ENCODE measurements around the gene CYP3A4. TPM values are rescaled to one million over a fixed set of nuclear protein-coding genes. Genes with fewer than 3 reads are reported as not detected.
"Not testable (repeated sequence)": the region's sequence is repeated elsewhere in the genome, so short reads cannot be mapped to it uniquely, and the experiment has no call there.

CYP3A4 gene
- total and polyA plus RNA-seq, 4 donors, result 12.9 TPM; not detected in 3

GRCh38 chr7:99769494-99769893 lies 14.5 kb downstream of the CYP3A4 start:
- H3K4me1 ChIP-seq (ENCODE audit: control insufficient read depth in 1 of 2, insufficient read depth in 2 of 2, low read length in 2 of 2); H3K4me3 ChIP-seq (ENCODE audit: low read length in 2 of 2); ATAC-seq (ENCODE audit: low FRiP score); H3K9me3 ChIP-seq (ENCODE audit: control insufficient read depth, low read length); H3K27ac ChIP-seq (ENCODE audit: low read depth in 1 of 2, low read length in 2 of 2); intact Hi-C loops (cut with DNase I); H3K36me3 ChIP-seq (ENCODE audit: control insufficient read depth in 1 of 2, insufficient read depth in 2 of 2, low read length in 1 of 2); H3K27me3 ChIP-seq (ENCODE audit: control insufficient read depth in 1 of 2, insufficient read depth in 2 of 2, low read length in 1 of 2); DNase-seq: not testable (repeated sequence)
- 81 to 84% methylated on average over 3 of the region's 3 CpGs for WGBS, 2 donors

- intact Hi-C loops (cut with DNase I), result no loop called here
- H3K9me3 ChIP-seq (ENCODE audit: control insufficient read depth, low read length), result peaks cover 3% of the 10 kb centered on the region
- ATAC-seq (ENCODE audit: low FRiP score) (no peak), DNase-seq (no peak)
- no peak overlapping the region for H3K27ac ChIP-seq (ENCODE audit: low read depth in 1 of 2, low read length in 2 of 2)
- H3K36me3 ChIP-seq (ENCODE audit: control insufficient read depth in 1 of 2, insufficient read depth in 2 of 2, low read length in 1 of 2), result no peaks in the 10 kb centered on the region
- H3K4me3 ChIP-seq (ENCODE audit: low read length in 2 of 2), result no peak overlapping the region
- WGBS, 2 donors, result 84 to 90% methylated on average over 2 of the region's 2 CpGs
- H3K27me3 ChIP-seq (ENCODE audit: control insufficient read depth in 1 of 2, insufficient read depth in 2 of 2, low read length in 1 of 2), result no peaks in the 10 kb centered on the region
- H3K4me1 ChIP-seq (ENCODE audit: control insufficient read depth in 1 of 2, insufficient read depth in 2 of 2, low read length in 2 of 2), result peaks cover 0 to 1% of the 10 kb centered on the region in 2 donors
These were observed 15.5 kb downstream of the CYP3A4 start for GRCh38 chr7:99768471-99768870.

GRCh38 chr7:99767662-99768061 lies 16.3 kb downstream of the CYP3A4 start:
- Histone ChIP-seq H3K27me3 (ENCODE audit: control insufficient read depth in 1 of 2, insufficient read depth in 2 of 2, low read length in 1 of 2) (no peaks in the 10 kb centered on the region), H3K4me3 (ENCODE audit: low read length in 2 of 2) (no peak overlapping the region), H3K27ac (ENCODE audit: low read depth in 1 of 2, low read length in 2 of 2) (no peak overlapping the region), H3K36me3 (ENCODE audit: control insufficient read depth in 1 of 2, insufficient read depth in 2 of 2, low read length in 1 of 2) (no peaks in the 10 kb centered on the region), H3K9me3 (ENCODE audit: control insufficient read depth, low read length) (peaks cover 3% of the 10 kb centered on the region), H3K4me1 (ENCODE audit: control insufficient read depth in 1 of 2, insufficient read depth in 2 of 2, low read length in 2 of 2) (peaks cover 0 to 3% of the 10 kb centered on the region in 2 donors)
- DNase-seq, result no peak
- intact Hi-C loops (cut with DNase I), result no loop called here
- 35 to 42% methylated on average over 1 of the region's 1 CpG for WGBS, 2 donors
- ATAC-seq (ENCODE audit: low FRiP score), result no peak

- peaks cover 0 to 3% of the 10 kb centered on the region in 2 donors for H3K4me1 ChIP-seq (ENCODE audit: control insufficient read depth in 1 of 2, insufficient read depth in 2 of 2, low read length in 2 of 2)
- no peak overlapping the region for H3K4me3 ChIP-seq (ENCODE audit: low read length in 2 of 2)
- H3K27ac ChIP-seq (ENCODE audit: low read depth in 1 of 2, low read length in 2 of 2), result no peak overlapping the region
- peaks cover 3% of the 10 kb centered on the region for H3K9me3 ChIP-seq (ENCODE audit: control insufficient read depth, low read length)
- intact Hi-C loops (cut with DNase I), result no loop called here
- ATAC-seq (ENCODE audit: low FRiP score) (no peak), DNase-seq (no peak)
- WGBS, 2 donors, result 85 to 86% methylated on average over 3 of the region's 3 CpGs
- no peaks in the 10 kb centered on the region for H3K36me3 ChIP-seq (ENCODE audit: control insufficient read depth in 1 of 2, insufficient read depth in 2 of 2, low read length in 1 of 2)
- no peaks in the 10 kb centered on the region for H3K27me3 ChIP-seq (ENCODE audit: control insufficient read depth in 1 of 2, insufficient read depth in 2 of 2, low read length in 1 of 2)
These were observed 17.4 kb downstream of the CYP3A4 start for GRCh38 chr7:99766484-99767099.

GRCh38 chr7:99764478-99764877 lies 19.5 kb downstream of the CYP3A4 start:
- Histone ChIP-seq H3K36me3 (ENCODE audit: control insufficient read depth in 1 of 2, insufficient read depth in 2 of 2, low read length in 1 of 2) (no peaks in the 10 kb centered on the region), H3K4me3 (ENCODE audit: low read length in 2 of 2) (no peak overlapping the region), H3K27ac (ENCODE audit: low read depth in 1 of 2, low read length in 2 of 2) (no peak overlapping the region), H3K9me3 (ENCODE audit: control insufficient read depth, low read length) (no peaks in the 10 kb centered on the region), H3K4me1 (ENCODE audit: control insufficient read depth in 1 of 2, insufficient read depth in 2 of 2, low read length in 2 of 2) (peaks cover 0 to 3% of the 10 kb centered on the region in 2 donors), H3K27me3 (ENCODE audit: control insufficient read depth in 1 of 2, insufficient read depth in 2 of 2, low read length in 1 of 2) (no peaks in the 10 kb centered on the region)
- intact Hi-C loops (cut with DNase I), result no loop called here
- ATAC-seq (ENCODE audit: low FRiP score) (no peak), DNase-seq (no peak)
- WGBS, 2 donors, result 84 to 85% methylated on average over 3 of the region's 3 CpGs

- H3K4me1 ChIP-seq (ENCODE audit: control insufficient read depth in 1 of 2, insufficient read depth in 2 of 2, low read length in 2 of 2), result peaks cover 0 to 3% of the 10 kb centered on the region in 2 donors
- DNase-seq, result peak; percentile 70 to 75
- no peaks in the 10 kb centered on the region for H3K27me3 ChIP-seq (ENCODE audit: control insufficient read depth in 1 of 2, insufficient read depth in 2 of 2, low read length in 1 of 2)
- H3K27ac ChIP-seq (ENCODE audit: low read depth in 1 of 2, low read length in 2 of 2), result no peak overlapping the region
- H3K4me3 ChIP-seq (ENCODE audit: low read length in 2 of 2), result no peak overlapping the region
- H3K9me3 ChIP-seq (ENCODE audit: control insufficient read depth, low read length), result no peaks in the 10 kb centered on the region
- H3K36me3 ChIP-seq (ENCODE audit: control insufficient read depth in 1 of 2, insufficient read depth in 2 of 2, low read length in 1 of 2), result no peaks in the 10 kb centered on the region
- 10 to 17% methylated on average over 7 of the region's 7 CpGs for WGBS, 2 donors
- intact Hi-C loops (cut with DNase I), result no loop called here
- ATAC-seq (ENCODE audit: low FRiP score), result peak; percentile 82
These were observed 21.2 kb downstream of the CYP3A4 start for GRCh38 chr7:99762680-99763327.

GRCh38 chr7:99755085-99755484 lies 28.9 kb downstream of the CYP3A4 start:
- no peak overlapping the region for H3K27ac ChIP-seq (ENCODE audit: low read depth in 1 of 2, low read length in 2 of 2)
- intact Hi-C loops (cut with DNase I), result no loop called here
- no peak for ATAC-seq (ENCODE audit: low FRiP score)

GRCh38 chr7:99752356-99752755 lies 31.6 kb downstream of the CYP3A4 start:
- Histone ChIP-seq H3K27ac (ENCODE audit: low read depth in 1 of 2, low read length in 2 of 2) (no peak overlapping the region), H3K4me3 (ENCODE audit: low read length in 2 of 2) (no peak overlapping the region)
- intact Hi-C loops (cut with DNase I), result no loop called here

More at GRCh38 chr7:99755085-99755484, 28.9 kb downstream of the CYP3A4 start:
- Histone ChIP-seq H3K4me1 (ENCODE audit: control insufficient read depth in 1 of 2, insufficient read depth in 2 of 2, low read length in 2 of 2) (no peaks in the 10 kb centered on the region), H3K9me3 (ENCODE audit: control insufficient read depth, low read length) (peaks cover 2% of the 10 kb centered on the region), H3K36me3 (ENCODE audit: control insufficient read depth in 1 of 2, insufficient read depth in 2 of 2, low read length in 1 of 2) (no peaks in the 10 kb centered on the region), H3K4me3 (ENCODE audit: low read length in 2 of 2) (no peak overlapping the region), H3K27me3 (ENCODE audit: control insufficient read depth in 1 of 2, insufficient read depth in 2 of 2, low read length in 1 of 2) (no peaks in the 10 kb centered on the region)
- DNase-seq, result no peak
- WGBS, 2 donors, result 63 to 85% methylated on average over 1 of the region's 1 CpG

More at GRCh38 chr7:99752356-99752755, 31.6 kb downstream of the CYP3A4 start:
- no peaks in the 10 kb centered on the region for H3K36me3 ChIP-seq (ENCODE audit: control insufficient read depth in 1 of 2, insufficient read depth in 2 of 2, low read length in 1 of 2)
- 50 to 53% methylated on average over 3 of the region's 3 CpGs for WGBS, 2 donors
- ATAC-seq (ENCODE audit: low FRiP score) (no peak), DNase-seq (no peak)
- no peaks in the 10 kb centered on the region for H3K27me3 ChIP-seq (ENCODE audit: control insufficient read depth in 1 of 2, insufficient read depth in 2 of 2, low read length in 1 of 2)
- H3K9me3 ChIP-seq (ENCODE audit: control insufficient read depth, low read length), result peaks cover 2% of the 10 kb centered on the region
- no peaks in the 10 kb centered on the region for H3K4me1 ChIP-seq (ENCODE audit: control insufficient read depth in 1 of 2, insufficient read depth in 2 of 2, low read length in 2 of 2)

All from aorta (tissue), 5 donors.